ENCODE measurements around the gene ANXA10.

Gene ANXA10

GRCh38 chr4:168082379-168082778 is 10.0 kb upstream of the ANXA10 start:
- DNase-seq (ENCODE audit: low read depth in 2 of 2) = no peak
- no peak for TF ChIP-seq CTCF (IDR thresholded peaks at IDR 0.05; ENCODE audit: low read depth, low read length)
- H3K4me3 ChIP-seq (replicated peaks in 1 of 2; ENCODE audit: low read depth in 2 of 2, low read length in 2 of 2) = no peak overlapping the region

GRCh38 chr4:168095776-168096406 is 3.6 kb downstream of the ANXA10 start:
- no peak overlapping the region for H3K4me3 ChIP-seq (replicated peaks in 1 of 2; ENCODE audit: low read depth in 2 of 2, low read length in 2 of 2)
- DNase-seq (ENCODE audit: low read depth in 2 of 2) = peak; percentile 27 to 61
- no peak for TF ChIP-seq CTCF (IDR thresholded peaks at IDR 0.05; ENCODE audit: low read depth, low read length)

GRCh38 chr4:168096407-168096784 is 4.1 kb downstream of the ANXA10 start:
- TF ChIP-seq CTCF (IDR thresholded peaks at IDR 0.05; ENCODE audit: low read depth, low read length) = no peak

GRCh38 chr4:168097161-168097560 is 4.8 kb downstream of the ANXA10 start:
- no peak for TF ChIP-seq CTCF (IDR thresholded peaks at IDR 0.05; ENCODE audit: low read depth, low read length)
- H3K4me3 ChIP-seq (replicated peaks in 1 of 2; ENCODE audit: low read depth in 2 of 2, low read length in 2 of 2) = no peak overlapping the region
- DNase-seq (ENCODE audit: low read depth in 2 of 2) = peak; percentile 9 to 11

More at GRCh38 chr4:168096407-168096784, 4.1 kb downstream of the ANXA10 start:
- no peak for DNase-seq (ENCODE audit: low read depth in 2 of 2)
- H3K4me3 ChIP-seq (replicated peaks in 1 of 2; ENCODE audit: low read depth in 2 of 2, low read length in 2 of 2) = no peak overlapping the region

- no peak overlapping the region for H3K4me3 ChIP-seq (replicated peaks in 1 of 2; ENCODE audit: low read depth in 2 of 2, low read length in 2 of 2)
- peak; percentile 37 to 77 for DNase-seq (ENCODE audit: low read depth in 2 of 2)
- TF ChIP-seq CTCF (IDR thresholded peaks at IDR 0.05; ENCODE audit: low read depth, low read length) = no peak
Observed at GRCh38 chr4:168098248-168098717, 5.9 kb downstream of the ANXA10 start.

- no peak overlapping the region for H3K4me3 ChIP-seq (replicated peaks in 1 of 2; ENCODE audit: low read depth in 2 of 2, low read length in 2 of 2)
- no peak for TF ChIP-seq CTCF (IDR thresholded peaks at IDR 0.05; ENCODE audit: low read depth, low read length)
- DNase-seq (ENCODE audit: low read depth in 2 of 2) = no peak
Observed at GRCh38 chr4:168099195-168099594, 6.9 kb downstream of the ANXA10 start.

- no peak overlapping the region for H3K4me3 ChIP-seq (replicated peaks in 1 of 2; ENCODE audit: low read depth in 2 of 2, low read length in 2 of 2)
- peak; percentile 66 to 67 for DNase-seq (ENCODE audit: low read depth in 2 of 2)
- TF ChIP-seq CTCF (IDR thresholded peaks at IDR 0.05; ENCODE audit: low read depth, low read length) = no peak
Observed at GRCh38 chr4:168101026-168101425, 8.7 kb downstream of the ANXA10 start.

Measured in cardiac fibroblast (primary cell).